Iris pigment epithelial cell (primary cell): ENCODE data around the gene RYR2.
A peak's percentile ranks its signal among the peaks of the same experiment; 100 is the strongest.

ENCODE experiments used
- DNase-seq: peaks from one replicate; pipeline ENCODE4 v3.0.0-alpha.2; 2011; ENCODE audit warnings: low read depth

The RYR2 gene

GRCh38 chr1:237568955-237569354 lies 527.0 kb downstream of the RYR2 start:
- DNase-seq, result peak; percentile 3

- no peak for DNase-seq
Observed at GRCh38 chr1:237570530-237570929, 528.5 kb downstream of the RYR2 start.

DNA sequence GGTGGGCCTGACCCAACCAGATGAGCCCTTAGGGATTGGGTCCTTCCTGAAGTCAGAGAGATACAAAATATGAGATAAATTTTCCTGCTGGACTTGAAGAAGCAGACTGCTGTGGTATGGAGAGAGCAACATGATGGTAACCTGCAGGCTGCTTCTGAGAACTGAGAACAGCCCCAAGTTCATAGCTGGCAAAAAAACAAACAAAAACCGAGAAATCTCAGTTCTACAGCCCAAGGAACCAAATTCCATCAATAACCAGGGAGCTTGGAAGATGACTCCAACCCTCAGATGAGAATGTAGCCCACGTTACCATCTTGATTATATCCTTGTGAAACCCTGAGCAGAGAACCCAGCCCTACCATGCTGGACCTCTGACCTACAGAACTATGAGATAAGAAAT lies 532.6 kb downstream of the RYR2 start:
- no peak for DNase-seq

DNA sequence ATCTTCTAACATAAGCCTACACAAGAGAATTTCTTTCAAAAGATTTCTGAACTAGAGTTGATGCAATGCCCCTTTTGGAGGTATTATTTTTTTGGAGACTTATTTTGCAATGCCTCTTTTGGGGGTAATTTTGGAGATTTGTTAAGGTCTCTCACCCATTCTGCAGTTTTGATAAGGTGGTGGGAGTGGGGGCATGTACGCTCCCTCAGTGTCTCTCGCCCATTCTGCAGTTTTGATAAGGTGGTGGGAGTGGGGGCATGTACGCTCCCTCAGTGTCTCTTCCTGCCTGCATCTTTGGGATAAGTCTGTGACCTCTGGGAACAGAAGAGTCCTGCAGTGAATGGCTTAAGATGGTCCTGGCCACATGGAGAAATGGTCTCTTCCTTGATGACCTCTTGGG lies 536.6 kb downstream of the RYR2 start:
- no peak for DNase-seq

GRCh38 chr1:237580726-237581125 lies 538.7 kb downstream of the RYR2 start:
- no peak for DNase-seq

GRCh38 chr1:237583270-237583669 lies 541.3 kb downstream of the RYR2 start:
- no peak for DNase-seq

- DNase-seq, result no peak
Observed at GRCh38 chr1:237583756-237584155, 541.8 kb downstream of the RYR2 start.

DNA sequence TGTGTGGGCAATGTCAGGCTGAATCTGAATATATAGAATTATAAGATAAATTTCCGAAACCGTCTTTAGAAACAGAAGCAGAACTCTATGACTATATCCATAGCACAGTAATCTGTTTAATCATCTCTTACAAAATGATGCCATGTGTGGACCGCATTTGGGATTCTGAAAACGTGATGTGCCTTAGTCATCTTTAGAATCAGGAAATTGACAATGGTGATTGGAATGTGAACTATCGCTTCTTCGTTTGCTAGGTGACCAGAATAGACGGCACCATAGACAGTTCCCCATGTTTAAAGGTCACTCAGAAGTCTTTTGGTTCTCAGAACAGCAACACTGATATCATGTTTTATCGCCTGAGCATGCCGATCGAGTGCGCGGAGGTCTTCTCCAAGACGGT lies 548.4 kb downstream of the RYR2 start:
- DNase-seq, result no peak

- no peak for DNase-seq
Observed at GRCh38 chr1:237591353-237591752, 549.4 kb downstream of the RYR2 start.

DNA sequence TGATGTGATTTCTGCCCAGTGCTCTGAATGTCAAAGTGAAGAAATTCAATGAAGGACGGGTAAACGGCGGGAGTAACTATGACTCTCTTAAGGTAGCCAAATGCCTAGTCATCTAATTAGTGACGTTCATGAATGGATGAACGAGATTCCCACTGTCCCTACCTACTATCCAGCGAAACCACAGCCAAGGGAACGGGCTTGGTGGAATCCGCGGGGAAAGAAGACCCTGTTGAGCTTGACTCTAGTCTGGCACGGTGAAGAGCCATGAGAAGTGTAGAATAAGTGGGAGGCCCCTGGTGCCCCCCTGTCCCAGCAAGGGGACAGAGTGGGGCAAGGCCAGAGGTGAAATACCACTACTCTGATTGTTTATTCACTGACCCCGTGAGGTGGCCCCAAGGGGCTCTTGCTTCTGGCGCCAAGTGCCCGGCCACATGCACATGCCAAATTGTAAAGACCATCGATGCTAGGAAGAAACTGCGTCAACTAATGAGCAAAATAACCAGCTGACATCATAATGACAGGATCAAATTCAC lies 561.1 kb downstream of the RYR2 start:
- peak; percentile 43 for DNase-seq

DNA sequence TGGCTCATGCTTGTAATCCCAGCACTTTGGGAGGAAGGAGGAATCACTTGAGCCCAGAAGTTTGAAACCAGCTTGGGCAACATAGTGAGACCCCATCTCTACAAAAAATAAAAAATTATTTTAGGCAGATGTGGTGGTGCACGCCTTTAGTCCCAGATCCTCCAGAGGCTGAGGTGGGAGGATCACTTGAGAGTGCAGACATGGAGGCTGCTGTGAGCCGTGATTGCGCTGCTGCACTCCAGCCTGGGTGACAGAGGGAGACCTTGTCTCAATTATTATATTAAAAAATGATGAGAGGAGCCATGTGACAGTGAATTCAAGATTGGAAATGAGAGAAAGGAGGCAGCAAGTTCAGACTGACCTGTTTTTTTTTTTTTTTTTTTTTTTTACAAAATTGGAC lies 566.4 kb downstream of the RYR2 start:
- no peak for DNase-seq

- DNase-seq, result no peak
Observed at GRCh38 chr1:237610157-237610556, 568.2 kb downstream of the RYR2 start.

DNA sequence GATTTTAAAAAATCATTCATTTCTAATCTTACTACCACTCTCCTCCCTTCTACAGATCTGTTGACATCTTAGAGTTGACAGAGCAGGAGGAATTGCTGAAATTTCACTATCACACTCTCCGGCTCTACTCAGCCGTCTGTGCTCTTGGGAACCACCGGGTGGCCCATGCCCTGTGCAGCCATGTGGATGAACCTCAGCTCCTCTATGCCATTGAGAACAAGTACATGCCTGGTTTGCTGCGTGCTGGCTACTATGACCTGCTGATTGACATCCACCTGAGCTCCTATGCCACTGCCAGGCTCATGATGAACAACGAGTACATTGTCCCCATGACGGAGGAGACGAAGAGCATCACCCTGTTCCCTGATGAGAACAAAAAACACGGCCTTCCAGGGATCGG lies 572.0 kb downstream of the RYR2 start:
- DNase-seq, result no peak

DNA sequence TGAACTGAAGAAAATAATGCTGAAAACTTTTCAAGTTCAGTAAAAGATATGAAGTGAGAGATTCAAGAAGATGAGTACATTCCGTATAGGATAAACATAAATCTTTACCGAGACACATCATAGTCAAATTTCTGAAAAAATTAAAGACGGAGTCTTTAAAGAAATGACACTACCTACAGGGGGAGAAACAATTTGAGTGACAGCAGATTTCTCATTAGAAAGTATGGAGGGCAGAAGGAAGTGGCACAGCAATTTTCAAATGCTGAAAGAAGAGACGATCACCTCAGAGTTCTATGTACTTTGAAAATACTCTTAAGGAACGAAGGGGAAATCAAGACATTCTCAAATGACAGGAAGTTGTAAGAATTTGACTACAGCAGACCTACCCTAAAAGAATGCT lies 577.6 kb downstream of the RYR2 start:
- DNase-seq, result no peak

- no peak for DNase-seq
Observed at GRCh38 chr1:237634922-237635321, 592.9 kb downstream of the RYR2 start.

DNA sequence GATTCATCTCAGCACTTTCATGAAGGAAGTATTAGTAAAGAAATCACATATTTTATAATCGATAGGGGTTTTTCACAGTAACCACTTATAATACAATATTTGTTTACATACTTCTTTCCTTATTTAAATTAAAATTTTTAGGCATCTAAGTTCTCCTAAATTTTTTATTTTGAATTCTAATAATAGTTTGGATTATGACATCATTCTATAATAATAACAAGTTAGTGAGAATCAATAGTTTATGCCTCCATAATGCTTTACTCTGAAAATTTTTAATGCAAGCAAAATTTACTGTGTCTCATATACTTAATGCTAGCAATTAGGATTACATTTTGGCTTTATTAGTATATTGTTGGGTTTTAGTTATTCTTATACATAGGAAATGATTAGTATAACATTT lies 596.6 kb downstream of the RYR2 start:
- DNase-seq, result no peak

DNA sequence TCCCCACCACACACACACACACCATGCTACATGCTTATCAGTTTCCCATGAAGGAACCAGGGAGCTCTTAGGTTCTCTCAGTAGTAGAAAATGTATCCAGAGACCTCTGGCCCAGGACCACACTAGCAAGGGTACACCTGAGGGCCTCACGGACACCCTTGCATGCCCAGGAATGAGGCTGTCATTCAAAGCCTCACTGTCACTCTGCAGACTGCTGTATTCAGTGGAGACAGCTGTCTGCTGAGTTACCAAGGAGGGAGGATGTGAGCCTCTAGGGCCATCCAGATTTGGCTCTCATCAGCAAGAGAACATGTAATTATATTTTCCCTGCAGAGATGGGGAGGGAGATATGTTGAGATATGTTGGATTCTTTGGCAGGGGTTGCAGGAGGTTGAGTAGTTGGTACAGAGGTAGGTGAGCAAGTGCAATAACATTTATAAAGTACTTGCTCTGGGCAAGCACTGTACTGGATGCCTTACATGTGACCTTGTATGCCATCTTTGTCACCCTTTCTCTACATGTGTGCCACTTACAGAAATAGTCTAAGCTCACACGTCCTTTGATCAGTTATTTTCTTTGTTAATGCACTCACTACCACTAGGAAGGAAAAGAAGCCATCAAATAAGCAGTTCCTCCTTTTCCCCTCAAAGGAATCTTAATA lies 598.2 kb downstream of the RYR2 start:
- DNase-seq, result no peak

DNA sequence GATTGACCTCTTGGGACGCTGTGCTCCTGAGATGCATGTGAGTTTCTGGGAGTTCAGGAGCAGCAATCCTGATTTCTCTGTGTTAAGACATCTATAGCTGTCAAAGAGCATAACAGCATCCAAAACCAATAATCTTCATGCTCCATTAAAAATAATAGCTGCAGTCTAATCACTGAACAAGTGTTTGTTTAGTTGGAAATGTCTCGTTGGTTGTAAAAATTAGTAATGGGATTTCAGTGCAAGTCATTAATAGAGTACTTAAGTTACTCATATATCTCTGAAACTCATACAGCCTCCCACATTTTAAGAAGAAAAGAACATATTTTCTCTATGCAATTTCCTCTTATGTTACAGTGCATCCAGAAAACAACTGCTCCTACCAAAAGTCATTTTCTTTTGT lies 599.0 kb downstream of the RYR2 start:
- no peak for DNase-seq

- DNase-seq, result no peak
Observed at GRCh38 chr1:237650809-237651208, 608.8 kb downstream of the RYR2 start.

GRCh38 chr1:237655778-237656177 lies 613.8 kb downstream of the RYR2 start:
- DNase-seq, result no peak

DNA sequence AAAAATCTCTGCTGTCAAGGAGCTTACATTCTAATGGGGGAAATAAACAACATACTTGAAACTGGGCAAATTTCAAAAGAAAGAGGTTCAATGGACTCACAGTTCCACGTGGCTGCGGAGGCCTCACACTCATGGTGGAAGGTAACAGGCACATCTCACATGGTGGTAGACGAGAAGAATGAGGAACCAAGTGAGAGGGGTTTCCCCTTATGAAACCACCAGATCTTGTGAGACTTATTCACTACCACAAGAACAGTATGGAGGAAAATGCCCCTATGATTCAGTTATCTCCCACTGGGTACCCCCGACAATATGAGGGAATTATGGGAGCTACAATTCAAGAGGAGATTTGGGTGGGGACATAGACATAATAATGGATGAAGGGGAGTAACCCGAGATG lies 622.4 kb downstream of the RYR2 start:
- no peak for DNase-seq

DNA sequence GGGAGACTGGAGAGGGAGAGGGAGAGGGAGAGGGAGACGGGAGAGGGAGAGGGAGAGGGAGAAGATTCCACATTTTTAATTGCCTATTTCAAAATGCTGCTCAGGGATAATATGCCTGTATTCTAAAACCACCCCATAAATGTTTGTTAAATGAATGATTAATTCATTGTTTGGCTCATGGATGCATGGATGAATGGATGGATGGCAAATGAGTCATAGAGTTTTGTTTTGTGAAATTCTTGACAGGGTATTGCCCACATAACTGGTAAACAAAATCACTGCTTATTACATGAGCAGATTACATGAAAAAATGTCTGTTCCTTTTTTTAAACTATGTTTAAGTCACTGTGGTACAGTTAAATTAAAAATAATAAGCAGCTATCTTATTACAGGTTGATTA lies 628.3 kb downstream of the RYR2 start:
- no peak for DNase-seq

GRCh38 chr1:237671262-237671661 lies 629.3 kb downstream of the RYR2 start:
- no peak for DNase-seq

DNA sequence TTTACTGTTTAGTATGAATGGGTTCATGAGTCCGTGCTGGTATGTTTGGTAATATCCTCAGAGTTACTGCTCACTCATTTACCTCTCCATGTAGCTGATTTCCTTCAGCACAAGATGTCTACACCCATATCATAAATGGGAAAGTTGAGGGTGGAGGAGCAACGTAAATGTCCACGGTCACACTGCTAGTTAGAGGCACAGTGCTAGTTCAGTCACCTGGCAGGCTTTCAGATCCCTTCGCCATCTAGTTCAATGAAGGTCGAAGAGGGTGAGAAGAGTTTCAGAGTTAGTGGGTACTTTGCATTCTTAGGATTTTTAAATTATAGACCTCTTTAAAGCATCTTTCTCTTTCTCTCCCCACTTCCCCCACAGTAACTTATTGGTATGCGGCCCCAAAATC lies 630.0 kb downstream of the RYR2 start:
- DNase-seq, result no peak
